Measurements from ENCODE around the gene MYCBP.

Gene MYCBP

DNA sequence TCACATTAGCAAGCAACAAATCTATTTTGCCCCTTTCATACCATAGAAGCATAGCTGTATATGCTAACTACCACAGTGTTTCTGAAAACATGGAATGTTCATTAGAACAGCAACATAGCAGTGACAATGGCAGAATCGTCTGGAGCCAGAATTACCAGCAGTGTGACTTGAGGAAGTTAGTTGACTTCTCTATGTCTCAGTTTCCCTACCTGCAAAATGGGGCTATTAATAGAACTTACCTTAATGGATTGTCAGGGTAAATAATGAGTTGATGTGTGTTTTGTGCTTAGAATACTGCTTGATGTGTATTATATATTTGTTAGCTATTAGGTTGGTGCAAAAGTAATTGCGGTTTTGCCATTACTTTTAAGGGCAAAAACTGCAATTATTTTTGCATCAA, 23.0 kb upstream of the MYCBP start:
- H3K4me3 Mint-ChIP-seq: no peak overlapping the region
- no peak overlapping the region for H3K27ac Mint-ChIP-seq
- H3K27me3 Mint-ChIP-seq (ENCODE audit: low read depth): no peaks in the 10 kb centered on the region
- TF ChIP-seq, protein P1, sequence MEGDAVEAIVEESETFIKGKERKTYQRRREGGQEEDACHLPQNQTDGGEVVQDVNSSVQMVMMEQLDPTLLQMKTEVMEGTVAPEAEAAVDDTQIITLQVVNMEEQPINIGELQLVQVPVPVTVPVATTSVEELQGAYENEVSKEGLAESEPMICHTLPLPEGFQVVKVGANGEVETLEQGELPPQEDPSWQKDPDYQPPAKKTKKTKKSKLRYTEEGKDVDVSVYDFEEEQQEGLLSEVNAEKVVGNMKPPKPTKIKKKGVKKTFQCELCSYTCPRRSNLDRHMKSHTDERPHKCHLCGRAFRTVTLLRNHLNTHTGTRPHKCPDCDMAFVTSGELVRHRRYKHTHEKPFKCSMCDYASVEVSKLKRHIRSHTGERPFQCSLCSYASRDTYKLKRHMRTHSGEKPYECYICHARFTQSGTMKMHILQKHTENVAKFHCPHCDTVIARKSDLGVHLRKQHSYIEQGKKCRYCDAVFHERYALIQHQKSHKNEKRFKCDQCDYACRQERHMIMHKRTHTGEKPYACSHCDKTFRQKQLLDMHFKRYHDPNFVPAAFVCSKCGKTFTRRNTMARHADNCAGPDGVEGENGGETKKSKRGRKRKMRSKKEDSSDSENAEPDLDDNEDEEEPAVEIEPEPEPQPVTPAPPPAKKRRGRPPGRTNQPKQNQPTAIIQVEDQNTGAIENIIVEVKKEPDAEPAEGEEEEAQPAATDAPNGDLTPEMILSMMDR (IDR thresholded peaks at IDR 0.05; ENCODE audit: unreplicated experiment in 3 of 3): no peak
- no peaks in the 10 kb centered on the region for H3K4me1 Mint-ChIP-seq
- H3K36me3 Mint-ChIP-seq (ENCODE audit: low read depth): no peaks in the 10 kb centered on the region
- no peaks in the 10 kb centered on the region for H3K9me3 Mint-ChIP-seq

DNA sequence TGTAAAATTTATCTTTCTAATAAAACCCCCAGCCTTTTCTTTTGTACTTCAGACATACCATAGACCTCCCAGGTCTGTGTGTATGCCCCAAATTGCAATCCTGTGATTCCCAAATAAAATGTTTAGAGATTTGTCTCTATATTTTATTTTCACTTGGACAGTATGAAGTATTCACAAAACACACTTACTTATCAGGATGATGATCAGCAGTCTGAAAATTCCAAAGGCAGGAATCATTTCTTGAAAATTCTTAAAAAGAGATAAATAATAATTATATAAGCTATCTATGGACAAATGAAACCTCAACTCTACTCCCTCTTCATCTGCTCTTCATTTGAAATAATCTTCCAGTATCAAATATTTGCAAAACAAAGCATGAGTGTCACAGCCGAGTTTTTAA, 19.8 kb upstream of the MYCBP start:
- no peaks in the 10 kb centered on the region for H3K9me3 Mint-ChIP-seq
- TF ChIP-seq, protein P1 (IDR thresholded peaks at IDR 0.05; ENCODE audit: unreplicated experiment in 3 of 3): no peak
- no peaks in the 10 kb centered on the region for H3K4me1 Mint-ChIP-seq
- no peak overlapping the region for H3K27ac Mint-ChIP-seq
- H3K36me3 Mint-ChIP-seq (ENCODE audit: low read depth): no peaks in the 10 kb centered on the region
- no peak overlapping the region for H3K4me3 Mint-ChIP-seq
- H3K27me3 Mint-ChIP-seq (ENCODE audit: low read depth): no peaks in the 10 kb centered on the region

DNA sequence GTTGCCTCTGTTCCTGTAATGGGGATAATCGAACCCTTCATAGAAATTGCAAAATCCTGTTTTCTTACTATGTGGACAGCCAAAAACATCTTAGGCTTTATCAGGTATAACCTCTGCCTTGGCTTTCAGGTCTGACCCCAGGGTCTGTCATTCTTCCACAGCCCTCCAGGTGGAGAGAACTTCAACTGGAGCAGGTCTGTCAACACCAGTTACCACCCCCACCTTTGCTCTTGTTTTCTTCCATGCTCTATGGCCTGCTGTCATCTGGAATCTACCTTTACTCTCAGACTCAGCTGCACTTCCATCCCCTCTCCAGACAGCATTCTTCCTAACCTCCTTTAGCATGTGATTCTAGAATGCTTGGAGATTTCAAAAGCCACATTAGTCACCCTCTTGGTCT, 18.6 kb upstream of the MYCBP start:
- TF ChIP-seq, protein P1 (IDR thresholded peaks at IDR 0.05; ENCODE audit: unreplicated experiment in 3 of 3): peak in 1 of 3 experiments; percentile 12
- no peak overlapping the region for H3K27ac Mint-ChIP-seq
- no peaks in the 10 kb centered on the region for H3K27me3 Mint-ChIP-seq (ENCODE audit: low read depth)
- H3K36me3 Mint-ChIP-seq (ENCODE audit: low read depth): no peaks in the 10 kb centered on the region
- no peaks in the 10 kb centered on the region for H3K9me3 Mint-ChIP-seq
- H3K4me3 Mint-ChIP-seq: no peak overlapping the region
- H3K4me1 Mint-ChIP-seq: no peaks in the 10 kb centered on the region

DNA sequence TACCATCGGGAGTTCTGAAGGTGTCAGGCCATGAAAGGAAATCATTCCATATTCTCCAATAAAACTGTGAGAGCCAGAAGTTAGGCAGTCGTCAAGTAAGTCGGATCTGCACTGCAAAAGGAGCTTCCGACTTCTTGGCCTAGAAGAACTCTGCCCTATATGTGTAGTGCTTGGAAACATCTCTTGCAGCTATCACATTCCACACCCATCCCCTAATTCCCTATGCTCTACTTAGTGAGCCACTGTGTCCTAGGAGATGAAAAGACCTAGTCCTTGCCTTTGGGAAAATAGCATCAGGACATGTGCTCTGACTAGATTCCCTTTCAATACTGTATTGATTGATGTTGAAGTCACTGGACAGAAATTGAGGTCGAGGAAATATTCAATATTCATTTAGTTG, 16.4 kb upstream of the MYCBP start:
- Mint-ChIP-seq H3K4me1 (no peaks in the 10 kb centered on the region), H3K36me3 (ENCODE audit: low read depth) (no peaks in the 10 kb centered on the region), H3K9me3 (no peaks in the 10 kb centered on the region), H3K4me3 (no peak overlapping the region), H3K27me3 (ENCODE audit: low read depth) (no peaks in the 10 kb centered on the region), H3K27ac (no peak overlapping the region)
- TF ChIP-seq, protein P1 (IDR thresholded peaks at IDR 0.05; ENCODE audit: unreplicated experiment in 3 of 3): no peak

DNA sequence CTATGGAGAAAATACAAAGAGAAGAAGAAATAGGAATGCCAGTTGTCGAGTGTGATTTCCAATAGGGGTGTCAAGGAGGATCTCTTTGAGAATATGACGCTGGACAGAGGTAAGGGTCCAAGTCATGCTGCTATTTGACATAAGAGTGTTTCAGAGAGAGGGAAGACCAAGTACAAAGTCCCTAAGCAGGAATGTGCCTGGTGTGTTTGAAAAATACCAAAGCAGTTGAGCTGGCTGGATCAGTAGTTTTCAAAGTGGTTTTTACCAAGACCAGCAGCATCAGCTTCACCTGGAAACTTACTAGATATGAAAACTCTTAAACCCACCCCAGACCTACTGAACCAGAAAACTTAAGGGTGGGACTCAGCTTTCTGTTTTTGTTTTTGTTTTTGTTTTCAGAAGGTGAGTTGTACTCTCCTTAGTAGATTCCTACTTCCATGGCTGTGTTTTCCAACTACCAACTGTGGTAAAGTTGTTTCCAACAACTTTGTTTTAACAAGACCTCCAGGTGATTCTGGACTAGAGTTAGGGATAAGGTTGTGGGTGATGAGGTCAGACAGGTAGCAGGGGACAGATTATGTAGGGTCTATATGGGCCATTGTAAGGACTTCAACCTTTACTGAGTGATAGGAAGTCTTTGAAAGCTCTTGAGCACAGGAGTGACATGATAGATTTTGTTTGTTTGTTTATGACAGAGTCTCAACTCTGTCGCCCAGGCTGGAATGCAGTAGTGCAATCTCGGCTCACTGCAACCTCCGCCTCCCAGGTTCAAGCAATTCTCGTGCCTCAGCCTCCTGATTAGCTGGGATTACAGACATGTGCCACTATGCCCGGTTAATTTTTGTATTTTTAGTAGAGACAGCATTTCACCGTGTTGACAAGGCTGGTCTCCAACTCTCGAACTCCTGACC, 15.5 kb upstream of the MYCBP start:
- no peaks in the 10 kb centered on the region for H3K27me3 Mint-ChIP-seq (ENCODE audit: low read depth)
- no peaks in the 10 kb centered on the region for H3K9me3 Mint-ChIP-seq

More for the DNA sequence above, 15.5 kb upstream of the MYCBP start:
- Mint-ChIP-seq H3K27ac (no peak overlapping the region), H3K4me1 (no peaks in the 10 kb centered on the region), H3K36me3 (ENCODE audit: low read depth) (no peaks in the 10 kb centered on the region), H3K4me3 (no peak overlapping the region)
- TF ChIP-seq, protein P1 (IDR thresholded peaks at IDR 0.05; ENCODE audit: unreplicated experiment in 3 of 3): no peak

Data from nephron (organoid).